ENCODE data around the gene CCND2.

Gene CCND2

DNA sequence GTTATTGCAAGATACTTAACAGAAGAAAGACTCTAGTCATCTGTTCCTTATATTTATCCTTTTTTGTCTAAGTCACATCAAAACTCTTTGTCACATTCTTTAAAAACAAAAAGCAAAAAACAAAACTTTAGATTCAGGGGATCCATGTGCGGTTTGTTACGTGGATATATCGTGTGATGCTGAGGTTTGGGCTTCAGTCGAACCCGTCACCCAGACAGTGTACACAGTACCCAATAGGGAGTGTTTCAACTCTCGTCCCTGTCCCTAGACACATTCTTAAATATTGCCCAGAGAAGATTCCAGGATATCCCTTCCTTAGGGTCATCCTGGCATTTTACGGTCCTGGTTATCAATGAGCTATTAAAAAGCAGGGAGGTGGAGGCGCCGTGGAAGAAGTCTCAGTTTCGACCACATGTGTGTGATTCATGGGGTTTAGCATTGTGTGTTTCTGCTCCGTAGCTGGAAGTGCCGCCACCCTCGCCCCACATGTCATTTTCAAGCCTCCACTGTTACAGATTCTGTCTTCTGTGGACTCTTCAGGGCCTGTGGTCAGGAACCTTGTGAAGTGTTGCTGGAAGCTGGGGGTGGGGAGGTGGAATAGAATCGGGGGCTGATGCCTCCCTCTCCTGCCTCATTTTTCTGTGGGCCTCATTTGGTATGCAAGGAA lies 19.9 kb downstream of the CCND2 start:
- peak; percentile 79 for DNase-seq

DNA sequence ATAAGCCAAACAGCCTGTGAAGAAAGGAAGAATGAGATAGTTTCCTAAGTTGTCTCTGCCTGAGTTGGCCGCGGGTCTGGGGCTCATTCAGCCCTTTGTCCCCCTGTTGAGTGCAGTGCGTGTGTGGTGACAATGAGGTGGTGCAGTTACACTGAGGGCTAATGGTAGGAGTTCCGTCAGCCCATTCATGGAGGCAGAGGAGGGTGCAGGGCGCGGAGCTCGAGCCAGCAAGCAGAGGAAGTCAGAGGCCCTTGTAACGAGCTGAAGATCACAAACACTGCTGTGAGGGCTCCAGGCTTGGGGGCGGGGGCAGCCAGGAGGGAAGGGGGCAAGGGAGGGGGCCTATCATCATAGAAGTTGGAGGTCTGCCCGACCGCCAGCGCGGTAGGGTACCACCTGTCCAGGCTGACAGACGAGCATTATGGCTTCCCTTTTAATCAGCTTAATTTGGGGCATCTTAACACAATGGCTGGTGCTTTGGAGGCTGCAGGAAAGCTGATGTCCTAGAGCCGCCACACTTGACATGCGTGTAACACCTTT lies 20.5 kb downstream of the CCND2 start:
- DNase-seq = peak; percentile 31

DNA sequence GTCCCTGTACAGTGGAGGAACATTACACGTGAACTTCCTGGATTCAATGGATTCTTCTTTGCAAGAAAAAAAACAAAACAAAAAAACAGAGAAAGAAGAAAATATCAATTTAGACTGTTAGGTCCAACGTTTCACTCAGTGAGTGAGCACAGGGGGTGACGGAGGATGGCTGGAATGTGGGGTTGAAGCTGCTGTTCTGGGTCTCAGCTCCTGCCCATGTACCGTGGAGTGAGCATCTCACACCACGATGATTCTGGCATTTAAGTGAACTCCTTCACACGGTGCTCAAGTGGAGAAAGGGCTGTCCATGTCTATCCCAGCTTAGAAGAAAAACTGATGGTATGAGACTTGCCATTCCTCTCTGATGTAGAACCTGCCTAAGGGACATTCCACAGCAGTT lies 23.2 kb downstream of the CCND2 start:
- no peak for DNase-seq

DNA sequence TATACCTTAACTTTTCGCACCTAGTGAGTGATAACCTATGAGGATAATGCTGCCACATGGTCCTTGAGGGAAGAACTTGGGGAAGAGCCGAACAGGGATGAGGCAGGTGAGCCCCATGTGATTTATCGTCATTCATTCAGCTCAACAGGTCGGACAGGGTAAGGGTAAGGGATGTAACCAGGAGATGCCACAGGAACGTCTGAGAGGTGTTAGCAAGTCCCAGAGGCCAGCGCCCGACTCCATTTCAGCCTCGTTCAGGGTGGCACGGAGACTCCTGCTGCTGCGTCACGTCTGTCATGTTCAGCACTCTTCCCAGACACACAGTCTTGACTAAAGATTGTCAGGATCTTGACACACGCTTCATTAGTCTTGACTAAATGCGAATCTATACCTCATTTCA lies 24.1 kb downstream of the CCND2 start:
- DNase-seq = no peak

DNA sequence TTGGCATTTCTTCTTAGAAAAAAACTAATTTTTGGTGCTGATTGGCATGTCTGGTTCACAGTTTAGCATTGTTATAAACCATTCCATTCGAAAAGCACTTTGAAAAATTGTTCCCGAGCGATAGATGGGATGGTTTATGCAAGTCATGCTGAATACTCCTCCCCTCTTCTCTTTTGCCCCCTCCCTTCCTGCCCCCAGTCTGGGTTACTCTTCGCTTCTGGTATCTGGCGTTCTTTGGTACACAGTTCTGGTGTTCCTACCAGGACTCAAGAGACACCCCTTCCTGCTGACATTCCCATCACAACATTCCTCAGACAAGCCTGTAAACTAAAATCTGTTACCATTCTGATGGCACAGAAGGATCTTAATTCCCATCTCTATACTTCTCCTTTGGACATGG lies 27.3 kb downstream of the CCND2 start:
- no peak for DNase-seq

DNA sequence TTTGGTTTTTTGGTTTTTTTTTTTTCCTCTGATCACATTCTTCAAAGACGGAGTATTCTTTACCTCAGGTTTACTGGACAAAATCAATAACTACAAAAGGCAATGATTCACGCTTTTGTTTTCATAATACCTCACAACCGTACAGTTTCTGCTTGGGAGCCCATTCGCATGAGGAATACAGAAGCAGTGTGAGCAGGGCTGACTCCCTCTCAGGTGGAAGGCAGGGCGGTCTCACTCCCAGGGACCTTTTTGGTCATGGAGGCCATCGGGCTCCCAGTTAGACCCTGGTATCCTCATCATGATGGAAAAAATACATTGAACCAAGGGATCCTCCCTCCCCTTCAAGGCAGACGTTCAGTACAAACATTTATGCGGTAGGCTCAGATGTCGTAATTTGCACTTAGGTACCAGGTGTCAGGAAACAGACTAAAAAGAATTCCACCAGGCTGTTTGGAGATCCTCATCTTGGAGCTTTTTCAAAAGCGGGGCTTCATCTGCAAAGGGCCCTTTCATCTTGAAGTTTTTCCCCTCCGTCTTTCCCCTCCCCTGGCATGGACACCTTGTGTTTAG lies 28.5 kb downstream of the CCND2 start:
- no peak for DNase-seq

DNA sequence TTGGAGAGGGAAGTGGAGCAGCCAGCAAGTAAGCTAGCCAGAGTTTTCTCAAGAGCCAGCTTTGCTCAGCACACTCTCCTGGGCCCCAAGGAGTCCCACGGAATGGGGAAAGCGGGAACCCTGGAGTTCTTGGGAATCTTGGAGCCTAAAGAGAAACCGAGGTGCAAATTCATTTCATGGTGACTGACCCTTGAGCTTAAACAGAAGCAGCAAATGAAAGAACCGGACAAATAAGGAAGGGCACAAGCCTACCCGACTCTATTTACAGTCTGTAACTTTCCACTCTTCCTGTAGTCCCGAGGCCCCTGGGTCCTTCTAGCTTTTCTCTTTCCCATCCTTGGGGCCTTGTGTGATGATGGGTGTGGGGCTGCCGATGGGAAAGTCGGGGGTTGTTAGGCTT lies 29.3 kb downstream of the CCND2 start:
- DNase-seq = no peak

DNA sequence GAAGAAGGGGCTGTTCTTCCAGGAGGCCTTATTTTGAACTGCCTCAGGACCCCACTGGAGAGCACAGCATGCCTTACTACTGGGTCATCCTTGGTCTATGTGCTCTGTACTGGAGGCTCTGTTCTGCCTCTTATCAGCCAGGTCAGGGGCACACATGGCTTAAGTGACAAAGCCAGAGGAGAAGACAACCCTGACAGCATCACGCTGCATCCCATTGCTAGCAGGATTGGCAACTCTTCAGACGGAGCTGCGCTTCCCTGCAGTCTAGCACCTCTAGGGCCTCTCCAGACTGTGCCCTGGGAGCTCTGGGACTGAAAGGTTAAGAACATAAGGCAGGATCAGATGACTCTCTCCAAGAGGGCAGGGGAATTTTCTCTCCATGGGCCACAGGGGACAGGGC lies 30.2 kb downstream of the CCND2 start:
- no peak for DNase-seq

DNA sequence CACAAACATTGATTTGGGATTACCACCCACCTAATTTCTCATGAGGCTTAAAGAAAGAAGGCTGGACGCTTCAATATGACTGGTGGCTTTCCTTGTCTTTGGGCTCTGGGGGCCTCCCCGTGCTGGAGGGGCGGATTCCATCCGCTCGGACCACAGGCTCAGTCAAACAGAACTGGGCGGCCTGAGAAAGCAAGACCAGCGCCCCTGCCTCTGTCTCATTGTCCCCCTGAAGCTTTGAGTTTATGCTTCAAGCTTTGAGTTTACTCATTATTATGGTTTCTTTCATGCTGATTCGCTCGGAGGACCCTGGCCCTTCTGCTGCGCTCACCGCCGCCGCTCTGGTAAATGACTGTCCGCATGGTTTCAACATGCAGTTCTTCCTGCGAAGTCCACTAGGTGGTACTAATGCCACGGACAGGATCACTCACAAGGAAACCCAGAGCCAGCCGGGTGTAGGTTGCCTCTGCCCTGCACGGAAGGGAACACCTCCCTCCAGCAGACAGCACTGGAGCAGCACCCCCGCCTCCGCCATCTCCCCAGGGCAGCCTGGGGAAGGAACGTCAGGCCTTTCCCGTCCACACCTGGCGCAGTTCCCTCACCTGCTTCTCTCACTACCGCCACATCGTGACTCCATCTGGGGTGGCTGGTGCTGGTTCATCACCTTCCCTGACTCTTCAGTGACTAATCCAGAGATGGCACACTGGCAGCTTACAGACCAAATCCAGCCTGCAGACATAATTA lies 34.2 kb downstream of the CCND2 start:
- peak; percentile 11 for DNase-seq

DNA sequence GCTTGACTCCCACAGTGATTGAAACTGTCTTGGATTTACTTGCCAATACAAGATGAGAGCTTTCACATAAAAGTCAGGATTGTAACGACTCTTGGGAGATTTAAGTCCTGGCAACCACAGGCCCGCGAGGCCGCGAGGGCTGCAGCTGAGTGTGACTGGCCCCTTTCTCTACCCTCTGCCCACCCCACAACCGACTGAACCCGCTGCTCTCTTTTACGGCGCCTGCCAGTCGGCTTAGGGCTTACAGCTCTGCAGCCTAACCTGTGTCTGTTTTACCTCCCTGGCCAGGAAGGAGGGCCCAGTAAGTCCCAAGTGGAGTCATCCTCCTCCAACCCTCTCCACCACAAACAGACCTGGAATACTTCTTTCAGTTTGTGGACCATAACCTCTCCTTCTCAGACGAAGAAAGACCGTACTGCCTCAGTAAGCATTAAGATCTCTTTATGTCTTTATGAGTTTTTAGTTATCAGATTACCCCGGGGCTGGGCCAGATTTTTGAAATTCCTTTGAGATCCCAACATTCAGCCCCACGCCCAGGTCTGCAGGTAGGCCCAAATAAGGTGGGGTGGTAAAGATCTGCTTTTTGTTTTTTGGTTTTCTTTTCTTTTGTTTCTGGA lies 34.9 kb downstream of the CCND2 start:
- no peak for DNase-seq

DNA sequence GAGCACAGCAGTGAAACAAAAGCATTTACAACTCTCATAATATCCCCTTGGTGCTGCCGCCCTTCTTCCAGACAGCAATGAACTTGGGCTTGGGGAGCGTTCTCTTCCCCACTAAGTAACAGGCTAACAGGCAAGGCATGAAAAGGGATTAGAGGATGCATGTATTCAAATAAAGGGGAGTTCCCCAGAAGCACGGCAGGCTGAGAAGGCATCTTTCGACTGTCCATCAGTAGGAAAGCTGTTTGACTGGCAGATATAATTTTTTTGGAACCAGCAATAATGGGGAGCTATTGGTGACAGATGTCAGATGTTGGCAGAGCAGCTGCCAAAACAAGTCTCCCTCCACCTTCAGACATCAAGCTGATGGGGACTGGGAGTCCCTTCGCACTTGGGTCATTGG lies 38.2 kb downstream of the CCND2 start:
- DNase-seq = no peak

DNA sequence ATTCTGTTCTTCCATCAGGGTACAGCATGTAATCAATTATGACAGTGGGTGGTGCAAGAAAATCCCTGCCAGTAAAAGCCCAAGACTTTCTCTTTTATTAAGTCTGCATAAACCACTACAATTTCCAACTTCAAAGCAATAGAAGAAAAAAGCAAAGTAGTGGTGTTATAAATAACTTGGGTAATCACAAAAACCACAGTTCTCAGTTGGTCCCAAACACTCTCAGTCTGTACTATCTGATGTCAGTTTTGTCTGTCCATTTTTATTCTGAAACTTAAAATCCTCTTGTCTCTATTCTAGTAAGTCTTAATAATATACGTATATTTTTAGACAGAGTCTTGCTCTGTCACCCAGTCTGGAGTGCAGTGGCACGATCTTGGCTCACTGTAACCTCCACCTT lies 38.7 kb downstream of the CCND2 start:
- DNase-seq = no peak

DNA sequence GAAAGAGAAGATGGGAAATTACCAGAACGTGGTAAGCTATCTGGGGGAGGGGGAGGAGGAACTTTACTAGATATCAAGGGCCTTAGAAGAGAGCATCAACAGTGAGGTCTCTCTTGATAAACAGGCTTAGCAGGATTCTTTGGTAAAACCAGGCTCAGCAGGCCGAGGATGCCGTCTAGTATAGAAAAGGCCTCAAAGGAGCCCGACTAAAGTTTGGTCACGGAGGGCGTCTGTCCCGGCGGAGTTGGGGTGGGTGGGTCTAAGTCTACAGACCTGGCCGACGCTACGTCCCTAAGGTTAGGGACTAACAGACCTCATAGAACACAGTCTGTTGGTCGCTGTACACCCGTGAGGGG lies 46.9 kb downstream of the CCND2 start:
- no peak for DNase-seq

DNA sequence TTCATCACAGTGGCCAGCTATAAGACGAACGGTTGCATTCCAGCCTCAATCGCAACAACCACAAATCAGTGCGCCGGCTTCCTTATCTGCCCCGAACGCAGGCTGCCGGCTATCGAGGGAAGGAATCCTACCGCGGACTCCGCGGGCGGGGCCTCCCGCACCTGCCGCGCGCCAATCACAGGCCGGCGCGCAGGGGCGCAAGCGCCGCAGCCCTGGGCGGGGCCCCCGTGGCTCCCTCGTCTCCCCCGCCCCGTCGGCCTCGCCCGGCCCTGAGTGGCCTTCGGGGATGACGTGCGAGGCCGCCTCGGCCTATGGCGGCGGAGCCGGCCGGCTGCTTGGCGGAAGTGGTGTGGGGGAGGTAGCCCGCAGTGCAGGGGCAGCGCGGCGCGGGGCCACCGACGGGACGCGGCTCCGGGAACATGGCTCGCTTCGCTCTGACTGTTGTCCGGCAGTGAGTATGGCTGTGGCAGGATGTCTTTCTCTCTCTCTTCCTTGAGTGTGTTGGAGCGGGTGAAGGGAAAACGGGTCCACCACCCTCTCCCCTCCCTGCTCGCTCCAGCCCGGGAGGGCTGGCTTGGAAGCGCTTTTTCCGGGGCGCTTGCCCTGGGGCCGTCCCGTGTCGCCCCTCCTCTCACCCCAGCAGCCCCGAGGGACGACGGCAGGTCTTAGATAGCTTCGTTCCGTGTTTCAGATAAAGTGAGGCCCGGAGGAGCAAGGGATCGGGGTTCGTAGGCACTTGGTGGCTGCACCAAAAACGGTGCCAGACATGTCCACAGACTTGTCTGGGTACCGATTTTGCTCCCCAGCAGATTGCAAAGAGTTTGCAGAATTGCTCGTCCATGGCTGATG lies 47.5 kb downstream of the CCND2 start, which contains the start of gene TIGAR:
TSS of gene TIGAR (plus strand) at position 361 of the 849 bp plus-strand sequence. CDS start at position 420, 59 bp downstream.
- DNase-seq = peak; percentile 91

DNA sequence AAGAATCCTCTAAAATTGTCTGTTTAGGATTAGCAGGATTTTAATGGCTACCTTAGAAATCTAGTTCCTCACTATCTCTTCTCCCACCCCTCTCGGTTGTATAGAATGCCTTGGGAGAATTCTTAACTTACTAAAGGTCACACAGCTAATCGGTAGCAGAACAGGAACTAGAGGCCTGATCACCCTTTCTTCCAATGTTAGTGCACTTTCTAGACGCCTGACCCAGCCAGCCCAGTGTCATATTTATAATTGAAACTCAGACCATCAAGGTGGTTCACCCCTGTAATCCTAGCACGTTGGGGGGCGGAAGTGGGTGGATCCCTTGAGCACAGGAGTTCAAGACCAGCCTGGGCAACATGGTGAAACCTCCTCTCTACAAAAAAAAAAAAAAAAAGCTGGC lies 49.2 kb downstream of the CCND2 start:
- no peak for DNase-seq
